BLaER1 treated with 17β-estradiol and CSF1 and Interleukin-3, amounts not matched to agents 10 nM and 100 nM (cell line): ENCODE results near the gene DCTPP1.
"Not testable (repeated sequence)": the region's sequence is repeated elsewhere in the genome, so short reads cannot be mapped to it uniquely, and the experiment has no call there.

ENCODE experiments used
- H3K27ac ChIP-seq, 11 experiments: shearing (Covaris generic); formaldehyde crosslinking; 2 replicates each; pipeline ENCODE4 v1.8.1; 2022
- H3K27me3 ChIP-seq, 11 experiments: shearing (Covaris generic); formaldehyde crosslinking; 2 replicates each; pipeline ENCODE4 v1.8.1; 2022
- H3K36me3 ChIP-seq, 11 experiments: shearing (Covaris generic); formaldehyde crosslinking; 2 replicates each; pipeline ENCODE4 v1.8.1; 2022
- H3K4me1 ChIP-seq, 10 experiments: shearing (Covaris generic); formaldehyde crosslinking; 2 replicates each; pipeline ENCODE4 v1.8.1; 2022
- H3K4me2 ChIP-seq, 11 experiments: shearing (Covaris generic); formaldehyde crosslinking; 2 replicates each; pipeline ENCODE4 v1.8.1; 2022
- H3K4me3 ChIP-seq, 10 experiments: shearing (Covaris generic); formaldehyde crosslinking; 2 replicates each; pipeline ENCODE4 v1.8.1; 2022
- H3K9ac ChIP-seq, 11 experiments: shearing (Covaris generic); formaldehyde crosslinking; 2 replicates each; pipeline ENCODE4 v1.8.1; 2022
- H3K9me3 ChIP-seq, 11 experiments: shearing (Covaris generic); formaldehyde crosslinking; replicated peaks in 1 of 11; 2 replicates each; pipeline ENCODE4 v1.8.1; 2022
- H4K20me1 ChIP-seq, 11 experiments: shearing (Covaris generic); formaldehyde crosslinking; 2 replicates each; pipeline ENCODE4 v1.8.1; 2022
- Cebpa-rat ChIP-seq, 11 experiments: shearing (Covaris generic); IDR thresholded peaks; 2 replicates each; pipeline ENCODE4 v1.8.1; 2022

Gene DCTPP1

DNA sequence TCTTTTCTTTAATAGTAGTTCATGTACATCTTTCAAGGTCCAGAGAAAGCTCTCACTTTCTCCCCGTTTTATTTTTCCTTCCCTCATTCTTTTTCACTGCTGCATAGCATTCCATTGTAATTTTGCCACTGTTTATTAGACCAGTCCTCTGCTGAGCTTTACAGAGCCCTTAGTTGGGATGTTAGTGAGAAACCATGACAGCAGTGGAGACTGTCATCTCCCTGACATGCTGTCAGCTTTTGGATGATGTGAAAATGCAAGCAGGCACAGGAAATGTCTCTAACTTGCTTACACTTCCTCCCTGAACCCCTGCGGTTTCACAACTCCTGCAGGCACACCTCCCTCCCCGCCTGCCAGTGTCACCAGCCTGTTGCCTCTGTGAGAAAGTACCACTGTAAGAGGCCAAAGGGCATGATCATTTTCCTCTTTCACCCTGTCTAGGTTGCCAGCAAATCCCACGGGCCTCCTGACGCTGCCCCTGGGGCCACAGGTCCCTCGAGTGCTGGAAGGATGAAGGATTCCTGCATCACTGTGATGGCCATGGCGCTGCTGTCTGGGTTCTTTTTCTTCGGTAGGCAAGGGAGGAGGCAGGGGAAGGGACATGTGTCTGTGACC lies 42.6 kb upstream of the DCTPP1 start, which contains the start of gene ITGAL:
TSS of gene ITGAL (plus strand) at position 415 of the 615 bp plus-strand sequence. CDS start at position 511, 96 bp downstream.
- Histone ChIP-seq H3K9ac (peak within 1 kb of the TSS; percentile 40 to 82 (median 68); a peak in 21 of 22 replicates), H3K4me3 (peak within 1 kb of the TSS in 8 of 10 experiments; percentile 30 to 72 (median 54); a peak in 15 of 20 replicates), H4K20me1 (peaks cover 0 to 13% (median 0%) of the 10 kb centered on the region in 11 experiments; a peak in 4 of 22 replicates), H3K4me1 (peaks cover 38 to 94% (median 57%) of the 10 kb centered on the region in 10 experiments), H3K27me3 (peaks cover 0 to 79% (median 49%) of the 10 kb centered on the region in 11 experiments; a peak in 18 of 22 replicates), H3K4me2 (peak within 1 kb of the TSS; percentile 69 to 100 (median 90)), H3K27ac (peak within 1 kb of the TSS; percentile 61 to 84 (median 72)), H3K36me3 (peaks cover 0 to 32% (median 0%) of the 10 kb centered on the region in 11 experiments; a peak in 6 of 22 replicates), H3K9me3 (peaks cover 0 to 14% (median 0%) of the 10 kb centered on the region in 11 experiments; a peak in 3 of 22 replicates)
- TF ChIP-seq Cebpa-rat (IDR thresholded peaks at IDR 0.05) = peak; percentile 62 to 98 (median 94)

DNA sequence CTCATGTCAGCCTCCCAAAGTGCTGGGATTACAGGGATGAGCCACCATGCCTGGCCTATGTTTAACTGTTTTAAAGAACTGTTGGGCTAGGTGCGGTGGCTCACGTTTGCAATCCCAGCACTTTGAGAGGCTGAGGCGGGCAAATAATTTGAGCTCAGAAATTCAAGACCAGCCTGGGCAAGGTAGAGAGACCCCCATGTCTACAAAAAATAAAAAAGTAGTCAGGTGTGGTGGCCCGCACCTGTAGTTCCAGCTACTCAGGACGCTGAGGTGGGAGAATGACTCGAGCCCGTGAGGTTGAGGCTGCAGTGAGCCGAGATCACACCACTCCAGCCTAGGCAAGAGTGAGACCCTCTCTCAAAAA lies 40.8 kb upstream of the DCTPP1 start:
- TF ChIP-seq Cebpa-rat (IDR thresholded peaks at IDR 0.05) = no peak
- Histone ChIP-seq H4K20me1 (peaks cover 0 to 13% (median 0%) of the 10 kb centered on the region in 11 experiments; a peak in 4 of 22 replicates), H3K9me3 (peaks cover 0 to 14% (median 0%) of the 10 kb centered on the region in 11 experiments; a peak in 3 of 22 replicates), H3K27me3 (peaks cover 0 to 64% (median 41%) of the 10 kb centered on the region in 11 experiments; a peak in 18 of 22 replicates), H3K4me1 (peaks cover 45 to 86% (median 65%) of the 10 kb centered on the region in 10 experiments), H3K27ac (peak overlapping the region in 5 of 11 experiments; percentile 53 to 63 (median 57); a peak in 6 of 22 replicates), H3K36me3 (peaks cover 0 to 15% (median 0%) of the 10 kb centered on the region in 11 experiments; a peak in 5 of 22 replicates), H3K9ac (no peak overlapping the region), H3K4me3 (no peak overlapping the region), H3K4me2 (peak overlapping the region; percentile 69 to 100 (median 90); a peak in 20 of 22 replicates)

GRCh38 chr16:30470170-30470512 lies 40.3 kb upstream of the DCTPP1 start:
- H3K4me2 ChIP-seq = peak overlapping the region in 9 of 11 experiments; percentile 82 to 100 (median 94); a peak in 17 of 22 replicates

GRCh38 chr16:30464078-30464477 lies 34.2 kb upstream of the DCTPP1 start:
- H3K36me3 ChIP-seq = no peaks in the 10 kb centered on the region
- H3K9me3 ChIP-seq = peaks cover 0 to 7% (median 0%) of the 10 kb centered on the region in 11 experiments; a peak in 3 of 22 replicates
- H3K27ac ChIP-seq = no peak overlapping the region
- H3K4me2 ChIP-seq = peak overlapping the region in 7 of 11 experiments; percentile 1 to 57 (median 29); a peak in 8 of 22 replicates
- H3K4me1 ChIP-seq = peaks cover 17 to 71% (median 47%) of the 10 kb centered on the region in 10 experiments
- TF ChIP-seq Cebpa-rat (IDR thresholded peaks at IDR 0.05) = no peak
- no peak overlapping the region for H3K9ac ChIP-seq
- no peaks in the 10 kb centered on the region for H3K27me3 ChIP-seq
- no peaks in the 10 kb centered on the region for H4K20me1 ChIP-seq
- no peak overlapping the region for H3K4me3 ChIP-seq

More at GRCh38 chr16:30470170-30470512, 40.3 kb upstream of the DCTPP1 start:
- Histone ChIP-seq H4K20me1 (peaks cover 0 to 13% (median 0%) of the 10 kb centered on the region in 11 experiments; a peak in 4 of 22 replicates), H3K27ac (peak overlapping the region in 8 of 11 experiments; percentile 26 to 63 (median 54); a peak in 13 of 22 replicates), H3K9ac (no peak overlapping the region), H3K9me3 (peaks cover 0 to 14% (median 0%) of the 10 kb centered on the region in 11 experiments; a peak in 3 of 22 replicates), H3K27me3 (peaks cover 0 to 59% (median 36%) of the 10 kb centered on the region in 11 experiments; a peak in 18 of 22 replicates), H3K4me3 (no peak overlapping the region), H3K36me3 (peaks cover 0 to 10% (median 0%) of the 10 kb centered on the region in 11 experiments; a peak in 5 of 22 replicates), H3K4me1 (peaks cover 45 to 86% (median 67%) of the 10 kb centered on the region in 10 experiments)
- no peak for TF ChIP-seq Cebpa-rat (IDR thresholded peaks at IDR 0.05)

GRCh38 chr16:30461426-30461825 lies 31.6 kb upstream of the DCTPP1 start:
- peak overlapping the region; percentile 16 to 92 (median 70); a peak in 19 of 22 replicates for H3K4me2 ChIP-seq
- H3K36me3 ChIP-seq, H3K9ac ChIP-seq, H3K9me3 ChIP-seq, H3K27me3 ChIP-seq, H3K4me3 ChIP-seq, H4K20me1 ChIP-seq: not testable (repeated sequence)
- peak overlapping the region in 5 of 11 experiments; percentile 23 to 54 (median 46); a peak in 7 of 22 replicates for H3K27ac ChIP-seq
- peaks cover 27 to 77% (median 59%) of the 10 kb centered on the region in 10 experiments for H3K4me1 ChIP-seq

DNA sequence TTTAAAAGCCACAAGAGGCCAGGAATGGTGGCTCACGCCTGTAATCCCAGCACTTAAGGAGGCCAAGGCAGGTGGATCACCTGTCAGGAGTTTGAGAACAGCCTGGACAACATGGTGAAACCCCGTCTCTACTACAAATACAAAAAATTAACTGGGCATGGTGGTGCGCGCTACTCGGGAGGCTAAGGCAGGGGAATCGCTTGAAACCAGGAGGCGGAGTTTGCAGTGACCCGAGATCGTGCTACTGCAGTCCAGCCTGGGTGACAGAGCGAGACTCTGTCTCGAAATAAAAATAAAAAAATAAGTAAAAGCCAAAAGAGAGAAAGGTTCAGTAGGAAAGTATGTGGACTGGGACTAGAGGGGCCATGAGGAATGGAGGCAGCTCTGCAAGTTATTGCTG lies 29.6 kb upstream of the DCTPP1 start:
- Histone ChIP-seq H3K9ac (peak overlapping the region; percentile 7 to 73 (median 61); a peak in 21 of 22 replicates), H3K27me3 (no peaks in the 10 kb centered on the region), H3K36me3 (no peaks in the 10 kb centered on the region), H3K4me2 (peak overlapping the region; percentile 70 to 92 (median 84)), H4K20me1 (no peaks in the 10 kb centered on the region), H3K4me3 (peak overlapping the region in 3 of 10 experiments; percentile 2 to 21 (median 3); a peak in 2 of 20 replicates), H3K9me3 (no peaks in the 10 kb centered on the region), H3K4me1 (peaks cover 20 to 63% (median 49%) of the 10 kb centered on the region in 10 experiments), H3K27ac (peak overlapping the region; percentile 49 to 81 (median 70); a peak in 21 of 22 replicates)
- TF ChIP-seq Cebpa-rat (IDR thresholded peaks at IDR 0.05) = no peak

- H3K4me3 ChIP-seq = peak overlapping the region in 4 of 10 experiments; percentile 2 to 28 (median 13); a peak in 2 of 20 replicates
- peak overlapping the region; percentile 7 to 73 (median 61); a peak in 21 of 22 replicates for H3K9ac ChIP-seq
- H3K27me3 ChIP-seq = no peaks in the 10 kb centered on the region
- no peaks in the 10 kb centered on the region for H4K20me1 ChIP-seq
- H3K9me3 ChIP-seq = no peaks in the 10 kb centered on the region
- peak overlapping the region; percentile 70 to 92 (median 84) for H3K4me2 ChIP-seq
- no peak for TF ChIP-seq Cebpa-rat (IDR thresholded peaks at IDR 0.05)
- peaks cover 20 to 57% (median 43%) of the 10 kb centered on the region in 10 experiments for H3K4me1 ChIP-seq
- H3K36me3 ChIP-seq = no peaks in the 10 kb centered on the region
- peak overlapping the region; percentile 49 to 81 (median 70); a peak in 21 of 22 replicates for H3K27ac ChIP-seq
Observed at GRCh38 chr16:30458561-30459394, 28.9 kb upstream of the DCTPP1 start.

DNA sequence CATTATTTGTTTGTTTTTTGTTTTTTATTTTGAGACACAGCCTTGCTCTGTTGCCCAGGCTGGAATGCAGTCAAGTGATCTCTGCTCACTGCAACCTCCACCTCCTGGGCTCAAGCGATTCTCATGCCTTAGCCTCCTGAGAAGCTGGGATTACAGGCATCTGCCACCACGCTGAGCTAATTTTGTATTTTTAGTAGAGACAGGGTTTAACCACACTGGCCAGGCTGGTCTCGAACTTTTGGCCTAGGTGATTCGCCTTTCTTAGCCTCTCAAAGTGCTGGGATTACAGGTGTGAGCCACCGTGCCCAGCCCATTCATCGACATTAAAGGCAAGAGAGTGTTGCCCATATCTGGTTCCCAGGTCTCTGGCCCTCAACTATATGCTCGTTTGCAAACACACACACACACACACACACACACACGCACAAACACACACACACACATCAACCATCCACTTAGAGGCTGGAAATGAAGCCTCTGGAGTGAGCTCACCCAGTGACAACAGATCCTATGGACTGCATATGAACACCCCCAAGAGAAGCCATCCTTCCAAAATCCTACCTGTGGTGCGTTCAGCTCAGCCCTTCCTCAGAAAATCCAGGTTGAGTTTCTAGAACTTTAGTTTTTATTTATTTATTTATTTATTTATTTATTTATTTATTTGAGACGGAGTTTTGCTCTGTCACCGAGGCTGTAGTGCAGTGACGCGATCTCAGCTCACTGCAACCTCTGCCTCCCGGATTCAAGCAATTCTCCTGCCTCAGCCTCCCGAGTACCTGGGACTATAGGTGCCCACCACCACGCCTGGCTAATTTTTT lies 28.1 kb upstream of the DCTPP1 start:
- no peaks in the 10 kb centered on the region for H4K20me1 ChIP-seq
- no peak overlapping the region for H3K9ac ChIP-seq
- TF ChIP-seq Cebpa-rat (IDR thresholded peaks at IDR 0.05) = no peak
- peak overlapping the region; percentile 70 to 92 (median 84) for H3K4me2 ChIP-seq
- peak overlapping the region in 6 of 11 experiments; percentile 58 to 81 (median 72); a peak in 8 of 22 replicates for H3K27ac ChIP-seq
- peaks cover 20 to 60% (median 42%) of the 10 kb centered on the region in 10 experiments for H3K4me1 ChIP-seq
- H3K36me3 ChIP-seq = no peaks in the 10 kb centered on the region
- no peak overlapping the region for H3K4me3 ChIP-seq
- no peaks in the 10 kb centered on the region for H3K9me3 ChIP-seq
- H3K27me3 ChIP-seq = no peaks in the 10 kb centered on the region
